IMR-90 (cell line): ENCODE measurements around the gene CAGE1. TPM values are rescaled to one million over a fixed set of nuclear protein-coding genes. Genes with fewer than 3 reads are reported as not detected.

Experiments
- ATAC-seq: fragments of 200-7000 bp; cut with Tn5 transposase; 2 replicates; pipeline ENCODE4 v1.9.1; 2020; ENCODE audit warnings: low read depth, mild to moderate bottlenecking, moderate library complexity
- BruUV-seq: library from RNA; stranded (reverse); fragments of 400-500 nt; replicated peaks from 2 replicates; lab custom pipeline; 2021; lab: Mats Ljungman, UMichigan
- CTCF ChIA-PET: fragments of 300-600 bp; formaldehyde crosslinking; extraction: SDS; loops from one replicate; lab custom pipeline; 2021; ENCODE audit warnings: antibody characterized with exemption; lab: Yijun Ruan, JAX
- POLR2A ChIA-PET: fragments of 300-600 bp; sonication (Branson Sonifier 250); formaldehyde crosslinking; loops from one replicate; lab custom pipeline; 2022; ENCODE audit warnings: antibody characterized with exemption; ENCODE audit not compliant: unreplicated experiment; lab: Charles Lee
- DNase-seq: peaks from one replicate; pipeline ENCODE4 v3.0.0; 2013
- H2AFZ ChIP-seq: replicated peaks from 2 replicates; pipeline ENCODE3; 2013; ENCODE audit warnings: low read length, mild to moderate bottlenecking; ENCODE audit not compliant: poor library complexity
- H2AK5ac ChIP-seq: 2 replicates; pipeline ENCODE4 v1.6.1; 2013; ENCODE audit warnings: low read depth, low read length, inconsistent platforms
- H2AK9ac ChIP-seq: replicated peaks from 2 replicates; pipeline ENCODE3; 2013; ENCODE audit warnings: mild to moderate bottlenecking, low read depth, low read length, moderate library complexity; ENCODE audit not compliant: poor library complexity
- H2BK120ac ChIP-seq: 2 replicates; pipeline ENCODE4 v1.6.1; 2013; ENCODE audit warnings: low read depth, low read length, inconsistent platforms
- H2BK15ac ChIP-seq: 3 replicates; pipeline ENCODE4 v1.6.1; 2013; ENCODE audit warnings: low read depth, low read length, inconsistent platforms
- H2BK20ac ChIP-seq: 2 replicates; pipeline ENCODE4 v1.6.1; 2013; ENCODE audit warnings: low read depth, mild to moderate bottlenecking, inconsistent platforms, low read length, moderate library complexity
- H2BK5ac ChIP-seq: 2 replicates; pipeline ENCODE4 v1.6.1; 2013; ENCODE audit warnings: mild to moderate bottlenecking, low read depth, low read length, inconsistent platforms; ENCODE audit not compliant: poor library complexity, severe bottlenecking
- H3K14ac ChIP-seq: replicated peaks from 2 replicates; pipeline ENCODE4 v1.6.1; 2013; ENCODE audit warnings: low read depth, low read length, inconsistent platforms
- H3K18ac ChIP-seq: 2 replicates; pipeline ENCODE4 v1.6.1; 2013; ENCODE audit warnings: low read depth, low read length, control low read depth
- H3K23ac ChIP-seq: 2 replicates; pipeline ENCODE4 v1.6.1; 2013; ENCODE audit warnings: low read depth, low read length, inconsistent platforms
- H3K27ac ChIP-seq: 2 replicates; pipeline ENCODE4 v1.5.1; 2013; ENCODE audit warnings: mild to moderate bottlenecking, control low read depth, low read length; ENCODE audit not compliant: insufficient read depth
- H3K27me3 ChIP-seq: 2 replicates; pipeline ENCODE4 v1.6.1; 2013; ENCODE audit warnings: low read length; ENCODE audit not compliant: control insufficient read depth, insufficient read depth
- H3K36me3 ChIP-seq: 2 replicates; pipeline ENCODE4 v1.6.1; 2013; ENCODE audit warnings: low read length, mixed read lengths; ENCODE audit not compliant: control insufficient read depth, insufficient read depth
- H3K4ac ChIP-seq: 2 replicates; pipeline ENCODE4 v1.6.1; 2013; ENCODE audit warnings: low read depth, low read length, inconsistent platforms
- H3K4me1 ChIP-seq: 2 replicates; pipeline ENCODE4 v1.6.1; 2013; ENCODE audit warnings: low read length, mixed read lengths; ENCODE audit not compliant: control insufficient read depth, insufficient read depth
- H3K4me2 ChIP-seq: 2 replicates; pipeline ENCODE4 v1.6.1; 2013; ENCODE audit warnings: low read depth, mild to moderate bottlenecking, control low read depth, low read length, moderate library complexity
- H3K4me3 ChIP-seq: 2 replicates; pipeline ENCODE4 v1.5.1; 2013; ENCODE audit warnings: low read depth, mild to moderate bottlenecking, control low read depth, low read length, moderate library complexity; ENCODE audit not compliant: insufficient read depth
- H3K56ac ChIP-seq: 2 replicates; pipeline ENCODE4 v1.6.1; 2013; ENCODE audit warnings: low read length, inconsistent platforms; ENCODE audit not compliant: insufficient read depth; ENCODE audit errors: extremely low read depth
- H3K79me1 ChIP-seq, 2 experiments: 2 replicates each; pipeline ENCODE4 v1.6.1; 2013; ENCODE audit warnings: low read length in 2 of 2, inconsistent platforms in 1 of 2, low read depth in 1 of 2
- H3K9ac ChIP-seq: 2 replicates; pipeline ENCODE4 v1.6.1; 2013; ENCODE audit warnings: low read depth, low read length, control low read depth
- H3K9me1 ChIP-seq: 2 replicates; pipeline ENCODE4 v1.6.1; 2013; ENCODE audit warnings: low read length, inconsistent platforms; ENCODE audit not compliant: insufficient read depth
- H3K9me3 ChIP-seq: 2 replicates; pipeline ENCODE4 v1.6.1; 2013; ENCODE audit warnings: low read length; ENCODE audit not compliant: control insufficient read depth, insufficient read depth
- H4K20me1 ChIP-seq: 2 replicates; pipeline ENCODE4 v1.6.1; 2013; ENCODE audit warnings: low read length, inconsistent platforms; ENCODE audit not compliant: insufficient read depth
- H4K5ac ChIP-seq: 2 replicates; pipeline ENCODE4 v1.6.1; 2013; ENCODE audit warnings: mild to moderate bottlenecking, low read depth, low read length, control low read depth
- H4K8ac ChIP-seq, 2 experiments: 2 replicates each; pipeline ENCODE4 v1.6.1; 2013; ENCODE audit warnings: low read depth in 2 of 2, low read length in 2 of 2, control low read depth in 1 of 2, inconsistent platforms in 1 of 2
- H4K91ac ChIP-seq: 2 replicates; pipeline ENCODE4 v1.6.1; 2013; ENCODE audit warnings: low read depth, low read length, inconsistent platforms; ENCODE audit not compliant: insufficient read depth
- CEBPB ChIP-seq: IDR thresholded peaks from 2 replicates; pipeline ENCODE4 v1.6.1; 2012; ENCODE audit warnings: low read depth, low read length, improper control_type of control experiment
- MAZ ChIP-seq: IDR thresholded peaks from 2 replicates; pipeline ENCODE4 v1.6.1; 2012; ENCODE audit warnings: low read depth, mild to moderate bottlenecking, low read length, improper control_type of control experiment, moderate library complexity, borderline replicate concordance
- WGBS, 2 experiments: methylation state at CpG; one replicate each; pipeline versions ENCODE4 v1.1.5 to v1.1.7; 2013; ENCODE audit warnings: missing lambda C conversion rate in 2 of 2; ENCODE audit not compliant: insufficient read length in 1 of 2; ENCODE audit errors: extremely low coverage in 2 of 2; 5-methylcytosine and 5-hydroxymethylcytosine counted together
- dilution Hi-C: fragments of 300-500 bp; cut with HindIII; formaldehyde crosslinking; loops from one replicate; pipeline ENCODE4 v1.14.3; 2018; ENCODE audit warnings: low sequenced_read_pairs; ENCODE audit not compliant: unreplicated experiment
- in situ Hi-C: fragments of 300-500 bp; cut with MboI; formaldehyde crosslinking; loops from 3 replicates; pipeline ENCODE4 v1.14.3; 2019; ENCODE audit warnings: low sequenced_read_pairs, inconsistent platforms, mixed read lengths
- intact Hi-C: fragments of 100-400 bp; cut with micrococcal nuclease; formaldehyde crosslinking; loops from 2 replicates; pipeline ENCODE4 v1.10.0; 2022
- polyA plus RNA-seq, 3 experiments: library from polyadenylated mRNA; depleted of rRNA; stranded (reverse); fragments of >200 nt; gene quantifications; 2 replicates each; pipeline ENCODE4 v1.2.3, GENCODE V29; 2012; ENCODE audit warnings: low replicate concordance in 1 of 3
- total RNA-seq: library from RNA; depleted of rRNA; stranded (reverse); fragments of >200 nt; gene quantifications from 2 replicates; pipeline ENCODE4 v1.2.3, GENCODE V29; 2012

CAGE1 gene
- total and polyA plus RNA-seq, 2 of the 4 experiments (the other 2 are of a cell fraction), result not detected

GRCh38 chr6:7391151-7391550 lies 1.6 kb upstream of the CAGE1 start:
- Histone ChIP-seq H4K20me1 (peaks cover 6% of the 10 kb centered on the region; the same call in 1 of the 2 replicates), H3K4me3 (no peak overlapping the region), H2BK15ac (no peak overlapping the region), H2BK5ac (no peak overlapping the region), H3K9me1 (no peaks in the 10 kb centered on the region; the same call in 1 of the 2 replicates), H3K36me3 (peaks cover 7% of the 10 kb centered on the region), H3K23ac (peak overlapping the region; percentile 91), H3K79me1 (peaks cover 19 to 29% of the 10 kb centered on the region in 2 experiments), H2AK5ac (no peak overlapping the region), H2BK20ac (no peak overlapping the region), H2AFZ (no peak overlapping the region), H3K9me3 (no peaks in the 10 kb centered on the region), H3K9ac (no peak overlapping the region), H3K4ac (no peak overlapping the region), H2AK9ac (no peak overlapping the region), H3K4me1 (no peaks in the 10 kb centered on the region), H4K91ac (no peak overlapping the region), H3K56ac (no peak overlapping the region), H3K27me3 (no peaks in the 10 kb centered on the region), H3K14ac (no peak overlapping the region), H4K8ac (peak overlapping the region in 1 of 2 experiments; percentile 19; a peak in 1 of 4 replicates), H2BK120ac (no peak overlapping the region), H3K18ac (no peak overlapping the region), H3K4me2 (peak overlapping the region; percentile 82; the same call in 1 of the 2 replicates), H3K27ac (no peak overlapping the region), H4K5ac (no peak overlapping the region)
- ChIA-PET CTCF (no interaction called here), POLR2A (no interaction called here)
- dilution Hi-C loops, result no loop called here
- no CpG with 5 or more reads among the region's 4 CpGs for WGBS, 2 experiments
- TF ChIP-seq CEBPB (peak; percentile 35; the same call in 1 of the 2 replicates), MAZ (no peak)
- DNase-seq, result no peak
- ATAC-seq, result no peak
- in situ Hi-C loops, result loop anchor here (10.0 kb wide), 1 partner anchor 86 kb away; no protein-coding TSS in a partner anchor
- intact Hi-C loops, result loop anchor here (2.0 kb wide), 1 partner anchor 200 kb away; the partner anchor contains the start of gene SNRNP48
- no TSS peak for BruUV-seq
